HFFc6 (cell line): ENCODE results near the gene RPL18. TPM values are rescaled to one million over a fixed set of nuclear protein-coding genes. Genes with fewer than 3 reads are reported as not detected.
A peak's percentile ranks its signal among the peaks of the same experiment; 100 is the strongest.
"Not testable (repeated sequence)": the region's sequence is repeated elsewhere in the genome, so short reads cannot be mapped to it uniquely, and the experiment has no call there.

ENCODE experiments used
- DNase-seq: peaks from one replicate; pipeline ENCODE4 v3.0.0-alpha.2; 2018
- H3K27ac Mint-ChIP-seq: 2 replicates; pipeline ENCODE4 v1.8.0; 2020; ENCODE audit warnings: mild to moderate bottlenecking, mixed read lengths
- H3K27me3 Mint-ChIP-seq: 2 replicates; pipeline ENCODE4 v1.8.0; 2021; ENCODE audit warnings: mild to moderate bottlenecking, moderate library complexity, mixed read lengths; ENCODE audit not compliant: insufficient read depth
- H3K36me3 Mint-ChIP-seq: 2 replicates; pipeline ENCODE4 v1.8.0; 2021; ENCODE audit warnings: low read depth, mixed read lengths
- H3K4me1 Mint-ChIP-seq: 2 replicates; pipeline ENCODE4 v1.8.0; 2020; ENCODE audit warnings: low read depth, mixed read lengths
- H3K4me3 Mint-ChIP-seq: 2 replicates; pipeline ENCODE4 v1.8.0; 2020; ENCODE audit warnings: mild to moderate bottlenecking, moderate library complexity, mixed read lengths
- H3K9me3 Mint-ChIP-seq: 2 replicates; pipeline ENCODE4 v1.8.0; 2020; ENCODE audit warnings: mild to moderate bottlenecking, mixed read lengths
- total RNA-seq, 6 experiments: library from RNA; stranded (reverse); fragmentation: NEBNext Ultra II Directional; extraction: Animal tissue kit (Norgen Biotek cat#: 25700); gene quantifications; 2 replicates in 1 of 6; 3 replicates in 5 of 6; pipeline ENCODE4 v1.2.3, GENCODE V29; 2021
- TF ChIP-seq, protein P1 (sequence below): fragments of 200-600 bp; sonication (generic); IDR thresholded peaks from 2 replicates; pipeline ENCODE4 v1.5.0; 2021; ENCODE audit warnings: antibody characterized with exemption, mild to moderate bottlenecking

The RPL18 gene
- total RNA-seq, 6 experiments from 2014 or later: 1,359 to 1,448 (median 1,407) TPM

DNA sequence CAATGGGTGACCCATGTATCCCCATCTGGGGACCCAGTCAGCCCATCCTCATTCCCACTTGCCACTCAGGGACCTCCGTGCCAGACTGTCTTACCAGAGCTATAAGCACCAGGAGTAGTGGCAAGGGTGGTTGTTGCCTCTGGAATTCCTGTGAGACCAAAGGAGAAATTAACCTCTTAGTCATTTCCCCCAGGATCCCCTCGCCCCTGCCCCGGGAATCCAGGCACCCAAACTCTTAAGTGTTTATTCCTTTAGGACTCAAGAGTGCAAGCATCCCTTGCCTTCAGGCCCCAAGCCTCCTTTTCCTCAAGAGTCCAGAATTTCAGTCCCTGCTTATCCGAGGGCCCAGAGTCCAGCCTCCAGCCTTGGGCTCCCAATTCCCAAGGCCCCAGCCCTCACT lies 44.7 kb upstream of the RPL18 start:
- no peaks in the 10 kb centered on the region for H3K9me3 Mint-ChIP-seq
- peaks cover 6% of the 10 kb centered on the region for H3K4me1 Mint-ChIP-seq
- no peak overlapping the region for H3K4me3 Mint-ChIP-seq
- H3K27me3 Mint-ChIP-seq: peaks cover 9% of the 10 kb centered on the region
- no peak overlapping the region for H3K27ac Mint-ChIP-seq
- H3K36me3 Mint-ChIP-seq: no peaks in the 10 kb centered on the region
- DNase-seq: no peak
- TF ChIP-seq, protein P1, sequence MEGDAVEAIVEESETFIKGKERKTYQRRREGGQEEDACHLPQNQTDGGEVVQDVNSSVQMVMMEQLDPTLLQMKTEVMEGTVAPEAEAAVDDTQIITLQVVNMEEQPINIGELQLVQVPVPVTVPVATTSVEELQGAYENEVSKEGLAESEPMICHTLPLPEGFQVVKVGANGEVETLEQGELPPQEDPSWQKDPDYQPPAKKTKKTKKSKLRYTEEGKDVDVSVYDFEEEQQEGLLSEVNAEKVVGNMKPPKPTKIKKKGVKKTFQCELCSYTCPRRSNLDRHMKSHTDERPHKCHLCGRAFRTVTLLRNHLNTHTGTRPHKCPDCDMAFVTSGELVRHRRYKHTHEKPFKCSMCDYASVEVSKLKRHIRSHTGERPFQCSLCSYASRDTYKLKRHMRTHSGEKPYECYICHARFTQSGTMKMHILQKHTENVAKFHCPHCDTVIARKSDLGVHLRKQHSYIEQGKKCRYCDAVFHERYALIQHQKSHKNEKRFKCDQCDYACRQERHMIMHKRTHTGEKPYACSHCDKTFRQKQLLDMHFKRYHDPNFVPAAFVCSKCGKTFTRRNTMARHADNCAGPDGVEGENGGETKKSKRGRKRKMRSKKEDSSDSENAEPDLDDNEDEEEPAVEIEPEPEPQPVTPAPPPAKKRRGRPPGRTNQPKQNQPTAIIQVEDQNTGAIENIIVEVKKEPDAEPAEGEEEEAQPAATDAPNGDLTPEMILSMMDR: no peak

DNA sequence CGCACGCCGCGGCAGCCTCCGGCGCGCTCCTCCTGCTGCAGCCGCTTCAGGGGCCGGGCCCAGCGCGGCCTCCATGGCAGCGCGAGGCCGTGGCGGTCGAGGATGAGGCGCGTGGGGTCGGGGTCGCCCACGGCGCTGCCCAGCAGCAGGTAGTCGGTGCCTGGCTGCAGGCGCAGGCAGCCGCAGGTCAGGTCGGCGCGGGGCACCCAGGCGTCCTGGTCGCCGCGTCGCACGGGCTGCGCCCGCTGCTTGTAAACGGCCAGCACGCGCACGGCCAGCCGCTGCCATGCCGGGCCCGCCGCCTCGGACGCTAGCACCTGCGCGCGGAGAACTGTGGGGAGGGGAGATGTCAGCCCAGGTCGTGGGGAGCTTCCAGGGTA lies 42.7 kb upstream of the RPL18 start:
- H3K9me3 Mint-ChIP-seq: no peaks in the 10 kb centered on the region
- H3K36me3 Mint-ChIP-seq: no peaks in the 10 kb centered on the region
- H3K27me3 Mint-ChIP-seq: peaks cover 5% of the 10 kb centered on the region; the same call in 1 of the 2 replicates
- no peak overlapping the region for H3K4me3 Mint-ChIP-seq
- TF ChIP-seq, protein P1: no peak
- peaks cover 17% of the 10 kb centered on the region for H3K4me1 Mint-ChIP-seq
- DNase-seq: no peak
- H3K27ac Mint-ChIP-seq: no peak overlapping the region

DNA sequence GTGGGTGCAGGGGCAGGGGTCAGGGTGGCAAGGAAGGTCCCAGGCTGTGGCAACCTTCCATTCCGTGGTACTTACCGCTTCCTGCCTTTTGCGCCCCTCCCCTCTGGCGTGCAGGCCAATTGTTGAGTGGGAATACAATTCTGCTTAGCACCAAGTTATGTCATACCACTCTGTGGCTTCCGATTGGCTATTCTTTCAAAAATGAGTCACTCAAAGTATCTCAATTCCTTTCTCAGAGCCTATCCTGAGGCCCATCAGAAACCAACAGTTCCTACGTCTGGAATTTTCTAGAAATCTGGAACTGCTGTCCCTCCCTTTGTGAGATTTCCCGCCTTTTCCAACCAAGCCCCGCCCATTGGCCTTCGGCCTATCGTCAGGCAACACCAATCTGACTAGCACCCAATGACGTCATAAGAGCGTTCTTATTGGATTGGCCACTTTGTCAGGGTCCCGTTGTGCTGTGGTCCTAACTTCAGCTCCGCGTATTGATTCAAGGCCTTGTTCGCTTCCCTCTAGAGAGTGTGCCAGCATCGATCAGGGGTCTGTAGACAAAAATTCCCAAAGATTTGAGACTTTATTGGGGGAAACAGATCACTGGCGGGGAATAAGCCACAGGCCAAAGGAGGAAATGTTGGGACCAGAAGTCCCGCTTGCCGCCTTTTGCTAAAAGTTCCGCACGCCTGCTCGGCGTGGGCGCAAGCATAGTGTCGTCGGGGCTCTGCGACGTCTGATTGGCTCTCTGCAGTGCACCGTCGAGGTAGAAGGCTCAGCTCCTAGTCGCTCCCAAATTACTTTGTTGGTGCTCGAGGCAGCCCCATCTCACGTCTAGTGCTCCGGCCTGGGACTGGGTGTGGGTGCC lies 42.1 kb upstream of the RPL18 start:
- DNase-seq: peak; percentile 81
- Mint-ChIP-seq H3K36me3 (no peaks in the 10 kb centered on the region), H3K27me3 (peaks cover 3% of the 10 kb centered on the region; the same call in 1 of the 2 replicates), H3K4me1 (peaks cover 20% of the 10 kb centered on the region), H3K9me3 (no peaks in the 10 kb centered on the region), H3K27ac (peak overlapping the region; percentile 57; the same call in 1 of the 2 replicates), H3K4me3 (no peak overlapping the region)
- TF ChIP-seq, protein P1: no peak

DNA sequence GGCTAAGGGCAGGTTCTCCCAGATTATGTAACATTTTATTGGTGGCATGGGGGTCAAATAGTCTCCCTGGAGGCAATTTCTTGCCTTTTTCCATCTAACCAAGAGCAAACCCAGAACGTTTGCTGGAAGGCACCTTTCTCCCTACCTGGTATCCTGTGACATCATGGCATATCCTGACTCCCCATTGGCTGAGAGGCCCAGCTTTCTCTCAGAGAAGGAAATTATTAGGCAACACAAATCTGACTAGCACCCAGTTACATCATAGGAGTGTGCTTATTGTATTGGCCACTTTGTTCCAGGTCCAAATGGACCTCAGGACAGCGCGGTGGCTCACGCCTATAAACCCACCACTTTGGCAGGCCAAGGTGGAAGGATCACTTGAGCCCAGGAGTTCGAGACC lies 40.8 kb upstream of the RPL18 start:
- Mint-ChIP-seq H3K27ac (no peak overlapping the region), H3K36me3 (no peaks in the 10 kb centered on the region), H3K9me3 (no peaks in the 10 kb centered on the region), H3K27me3 (no peaks in the 10 kb centered on the region), H3K4me1 (peaks cover 20% of the 10 kb centered on the region), H3K4me3 (no peak overlapping the region)
- no peak for DNase-seq
- TF ChIP-seq, protein P1: no peak

DNA sequence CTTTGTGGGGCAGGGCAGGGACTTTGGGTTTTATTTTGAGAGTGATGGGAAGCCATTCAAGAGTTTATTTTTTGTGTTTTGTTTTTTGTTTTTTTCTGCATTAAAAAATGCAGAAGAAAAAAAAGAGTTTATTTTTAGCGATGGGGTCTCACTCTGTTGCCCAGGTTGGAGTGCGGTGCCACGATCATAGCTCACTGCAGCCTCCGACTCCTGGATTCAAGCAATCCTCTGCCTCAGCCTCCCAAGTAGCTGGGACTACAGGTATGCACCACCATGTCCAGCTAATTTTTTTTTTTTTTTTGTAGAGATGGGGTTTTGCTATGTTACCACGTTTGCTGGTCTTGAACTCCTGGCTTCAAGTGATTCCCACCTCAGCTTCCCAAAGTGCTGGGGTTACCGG lies 39.5 kb upstream of the RPL18 start:
- no peak for DNase-seq
- H3K4me1 Mint-ChIP-seq: peaks cover 20% of the 10 kb centered on the region
- no peak overlapping the region for H3K4me3 Mint-ChIP-seq
- H3K27me3 Mint-ChIP-seq: no peaks in the 10 kb centered on the region; the same call in 1 of the 2 replicates
- no peaks in the 10 kb centered on the region for H3K36me3 Mint-ChIP-seq
- TF ChIP-seq, protein P1: no peak
- no peaks in the 10 kb centered on the region for H3K9me3 Mint-ChIP-seq
- no peak overlapping the region for H3K27ac Mint-ChIP-seq

DNA sequence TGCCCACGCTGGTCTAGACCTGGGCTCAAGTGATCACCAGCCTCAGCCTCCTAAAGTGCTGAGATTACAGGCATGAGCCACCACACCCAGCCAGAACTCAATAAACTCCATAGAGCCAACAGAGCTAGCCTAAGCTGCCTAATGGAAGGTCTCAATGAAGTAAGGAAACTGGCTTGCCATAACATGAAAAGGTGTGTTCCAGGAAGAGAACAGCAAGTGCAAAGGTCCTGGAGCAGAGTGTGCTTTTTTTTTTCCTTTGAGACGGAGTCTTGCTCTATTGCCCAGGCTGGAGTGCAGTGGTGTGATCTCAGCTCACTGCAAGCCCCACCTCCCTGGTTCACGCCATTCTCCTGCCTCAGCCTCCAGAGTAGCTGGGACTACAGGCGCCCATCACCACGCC lies 38.9 kb upstream of the RPL18 start:
- H3K27me3 Mint-ChIP-seq, H3K4me3 Mint-ChIP-seq: not testable (repeated sequence)

More for the DNA sequence above, 38.9 kb upstream of the RPL18 start:
- H3K36me3 Mint-ChIP-seq, DNase-seq, H3K9me3 Mint-ChIP-seq, H3K27ac Mint-ChIP-seq: not testable (repeated sequence)
- H3K4me1 Mint-ChIP-seq: peaks cover 20% of the 10 kb centered on the region
